HEK293 (cell line): ENCODE measurements around the gene MTHFD1L.

Experiments
- CTCF ChIA-PET: fragments of 350-600 bp; formaldehyde crosslinking; extraction: SDS; loops from one replicate; lab custom pipeline; 2021; ENCODE audit warnings: antibody characterized with exemption; lab: Yijun Ruan, JAX
- POLR2A ChIA-PET: fragments of 300-600 bp; formaldehyde crosslinking; extraction: SDS; loops from one replicate; lab custom pipeline; 2020; ENCODE audit warnings: antibody characterized with exemption, inconsistent platforms; lab: Yijun Ruan, JAX
- H3K27ac ChIP-seq: fragments of 200-500 bp; sonication (Bioruptor generic); 2 replicates; pipeline ENCODE4 v1.5.1; 2014; ENCODE audit warnings: low read depth, low read length, control low read depth, inconsistent platforms; ENCODE audit errors: extremely low read depth
- H3K36me3 ChIP-seq, 2 experiments: fragments of 200-500 bp in 1 of 2; sonication (Bioruptor generic) in 1 of 2; 1 replicate in 1 of 2; 2 replicates in 1 of 2; pipeline ENCODE4 v1.5.1; 2014 to 2017; ENCODE audit warnings: inconsistent platforms in 2 of 2, low read length in 2 of 2; ENCODE audit not compliant: control insufficient read depth in 2 of 2, insufficient read depth in 1 of 2
- H3K4me1 ChIP-seq: fragments of 200-500 bp; sonication (Bioruptor generic); 2 replicates; pipeline ENCODE4 v1.5.1; 2014; ENCODE audit warnings: mild to moderate bottlenecking, low read length, inconsistent platforms; ENCODE audit not compliant: control insufficient read depth, insufficient read depth
- H3K4me3 ChIP-seq: 2 replicates; pipeline ENCODE4 v1.5.1; 2011; ENCODE audit warnings: low read depth, mild to moderate bottlenecking, control low read depth, low read length, moderate library complexity
- H3K9me3 ChIP-seq: fragments of 200-500 bp; sonication (Bioruptor generic); 2 replicates; pipeline ENCODE4 v1.5.1; 2014; ENCODE audit warnings: low read depth, low read length, inconsistent platforms; ENCODE audit not compliant: control insufficient read depth, insufficient read depth
- GFI1B ChIP-seq: fragments of 450-650 bp; formaldehyde crosslinking; IDR thresholded peaks from 2 replicates; pipeline ENCODE4 v1.5.1; 2016; ENCODE audit warnings: missing biosample characterization, missing genetic modification characterization
- GLI4 ChIP-seq: fragments of 450-650 bp; formaldehyde crosslinking; IDR thresholded peaks from 2 replicates; pipeline ENCODE4 v1.5.1; 2016; ENCODE audit warnings: missing biosample characterization, missing genetic modification characterization
- PATZ1 ChIP-seq: fragments of 450-650 bp; formaldehyde crosslinking; IDR thresholded peaks from 2 replicates; pipeline ENCODE4 v1.5.1; 2016; ENCODE audit warnings: missing biosample characterization, missing genetic modification characterization
- PRDM6 ChIP-seq: fragments of 450-650 bp; formaldehyde crosslinking; IDR thresholded peaks from 2 replicates; pipeline ENCODE4 v1.5.1; 2017; ENCODE audit warnings: missing biosample characterization, missing genetic modification characterization
- ZEB2 ChIP-seq: fragments of 450-650 bp; formaldehyde crosslinking; IDR thresholded peaks from 2 replicates; pipeline ENCODE4 v1.5.1; 2016; ENCODE audit warnings: missing biosample characterization, missing genetic modification characterization
- ZIC2 ChIP-seq: fragments of 450-650 bp; formaldehyde crosslinking; IDR thresholded peaks from 2 replicates; pipeline ENCODE4 v1.5.1; 2016; ENCODE audit warnings: missing biosample characterization, missing genetic modification characterization
- ZNF16 ChIP-seq: fragments of 450-650 bp; formaldehyde crosslinking; IDR thresholded peaks from 2 replicates; pipeline ENCODE4 v1.5.1; 2016; ENCODE audit warnings: low read depth, missing biosample characterization, missing genetic modification characterization
- ZNF274 ChIP-seq, 2 experiments: fragments of 200-500 bp in 1 of 2; fragments of 450-650 bp in 1 of 2; sonication (Bioruptor generic) in 1 of 2; formaldehyde crosslinking in 1 of 2; IDR thresholded peaks; 2 replicates each; pipeline versions ENCODE4 v1.5.1 to v1.6.1; 2014 to 2016; ENCODE audit warnings: borderline replicate concordance in 1 of 2, inconsistent platforms in 1 of 2, low read length in 1 of 2, missing biosample characterization in 1 of 2, missing genetic modification characterization in 1 of 2
- ZNF366 ChIP-seq: fragments of 450-650 bp; formaldehyde crosslinking; conservative IDR thresholded peaks from 2 replicates; pipeline ENCODE4 v1.5.1; 2016; ENCODE audit warnings: missing biosample characterization, missing genetic modification characterization
- ZNF560 ChIP-seq: fragments of 450-650 bp; formaldehyde crosslinking; IDR thresholded peaks from 2 replicates; pipeline ENCODE4 v1.5.1; 2017; ENCODE audit warnings: missing biosample characterization, missing genetic modification characterization, borderline replicate concordance
- ZNF629 ChIP-seq: fragments of 450-650 bp; formaldehyde crosslinking; IDR thresholded peaks from 2 replicates; pipeline ENCODE4 v1.5.1; 2017; ENCODE audit warnings: missing biosample characterization, missing genetic modification characterization
- ZNF660 ChIP-seq: fragments of 450-650 bp; IDR thresholded peaks from 2 replicates; pipeline ENCODE4 v1.5.1; 2018; ENCODE audit warnings: missing biosample characterization, mild to moderate bottlenecking, missing genetic modification characterization
- TF ChIP-seq, protein P1 (sequence below): fragments of 450-650 bp; formaldehyde crosslinking; IDR thresholded peaks from 2 replicates; pipeline ENCODE4 v1.5.1; 2017; ENCODE audit warnings: missing biosample characterization, missing genetic modification characterization
- TF ChIP-seq, protein P2 (sequence below): fragments of 450-650 bp; formaldehyde crosslinking; IDR thresholded peaks from 2 replicates; pipeline ENCODE4 v1.5.1; 2016; ENCODE audit warnings: missing biosample characterization, missing genetic modification characterization
- TF ChIP-seq, protein P3 (sequence below): fragments of 450-650 bp; formaldehyde crosslinking; IDR thresholded peaks from 2 replicates; pipeline ENCODE4 v1.5.1; 2016; ENCODE audit warnings: missing biosample characterization, missing genetic modification characterization
- TF ChIP-seq, protein P4 (sequence below): fragments of 450-650 bp; formaldehyde crosslinking; IDR thresholded peaks from 2 replicates; pipeline ENCODE4 v1.5.1; 2016; ENCODE audit warnings: missing biosample characterization, missing genetic modification characterization

Gene MTHFD1L

DNA sequence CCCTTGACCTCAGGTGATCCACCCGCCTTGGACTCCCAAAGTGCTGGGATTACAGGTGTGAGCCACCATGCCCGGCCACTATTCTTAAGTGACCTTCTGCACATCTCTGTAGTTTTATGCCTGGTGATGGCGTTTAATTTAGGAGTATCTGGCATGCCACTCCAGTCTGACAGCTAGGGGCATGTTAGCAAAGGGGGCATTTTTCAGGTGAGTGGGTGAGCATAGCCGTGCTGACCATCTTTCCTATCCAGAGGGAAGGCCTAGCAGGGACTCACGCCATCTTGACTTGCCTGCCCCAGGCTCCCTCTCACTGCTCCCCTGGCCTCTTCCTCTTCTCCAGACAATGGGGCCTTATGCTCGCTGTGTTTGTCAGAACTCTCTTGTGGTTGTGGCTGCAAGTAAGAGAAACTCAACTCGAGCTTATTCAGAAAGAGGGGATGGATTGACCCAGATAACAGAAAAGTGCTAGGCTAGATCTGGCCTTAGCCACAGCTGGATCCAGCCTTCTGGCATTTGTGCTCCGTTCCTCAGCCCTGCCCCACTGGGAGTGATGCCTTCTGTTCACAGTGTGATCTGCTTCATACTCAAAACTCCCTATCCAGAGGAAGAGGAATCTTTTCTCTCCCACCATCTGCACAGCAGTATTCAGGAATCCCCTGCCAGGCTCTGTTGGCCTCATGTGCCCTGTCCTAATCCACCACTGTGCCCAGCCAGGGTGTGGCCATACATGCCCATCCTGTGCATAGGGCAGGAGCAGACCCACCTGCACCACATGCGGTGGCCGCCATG is 199.7 kb downstream of the MTHFD1L start:
- Histone ChIP-seq H3K4me3 (no peak overlapping the region), H3K4me1 (peaks cover 12% of the 10 kb centered on the region), H3K27ac (no peak overlapping the region), H3K9me3 (no peaks in the 10 kb centered on the region), H3K36me3 (no peaks in the 10 kb centered on the region; a peak in 1 of 3 replicates)
- POLR2A ChIA-PET, result no interaction called here
- CTCF ChIA-PET, result interaction anchor here (1.8 kb wide), 1 partner anchor 260 kb away, joined by 10 read pairs; no protein-coding TSS in a partner anchor
- peak; percentile 77 for TF ChIP-seq ZIC2 (tag by site-specific recombination)
- TF ChIP-seq PATZ1 (tag by site-specific recombination), result no peak

- Histone ChIP-seq H3K9me3 (no peaks in the 10 kb centered on the region), H3K4me1 (peaks cover 12% of the 10 kb centered on the region), H3K4me3 (no peak overlapping the region), H3K36me3 (no peaks in the 10 kb centered on the region; a peak in 1 of 3 replicates), H3K27ac (peak overlapping the region; percentile 26)
- CTCF ChIA-PET, result interaction anchor here (0.6 to 2.2 kb wide), 6 partner anchors 8 to 270 kb away, joined by 3 to 14 read pairs (median 4); no protein-coding TSS in a partner anchor
- POLR2A ChIA-PET, result no interaction called here
- TF ChIP-seq ZNF629 (tag by site-specific recombination) (peak; percentile 91), GLI4 (no peak), ZNF660 (tag by site-specific recombination) (no peak), ZNF560 (tag by site-specific recombination) (no peak), ZNF274 (IDR thresholded peaks at IDR 0.05; ENCODE audit: low read length) (no peak), ZNF274 (tag by site-specific recombination; IDR thresholded peaks at IDR 0.05; ENCODE audit: borderline replicate concordance) (no peak), ZEB2 (tag by site-specific recombination) (peak; percentile 86), ZNF366 (tag by site-specific recombination) (0 out of 2 replicates have a peak, but pooled peaks have one; percentile 30), GFI1B (tag by site-specific recombination) (peak; percentile 99), PRDM6 (tag by site-specific recombination) (peak; percentile 71), ZNF16 (no peak)
- TF ChIP-seq, protein P1, sequence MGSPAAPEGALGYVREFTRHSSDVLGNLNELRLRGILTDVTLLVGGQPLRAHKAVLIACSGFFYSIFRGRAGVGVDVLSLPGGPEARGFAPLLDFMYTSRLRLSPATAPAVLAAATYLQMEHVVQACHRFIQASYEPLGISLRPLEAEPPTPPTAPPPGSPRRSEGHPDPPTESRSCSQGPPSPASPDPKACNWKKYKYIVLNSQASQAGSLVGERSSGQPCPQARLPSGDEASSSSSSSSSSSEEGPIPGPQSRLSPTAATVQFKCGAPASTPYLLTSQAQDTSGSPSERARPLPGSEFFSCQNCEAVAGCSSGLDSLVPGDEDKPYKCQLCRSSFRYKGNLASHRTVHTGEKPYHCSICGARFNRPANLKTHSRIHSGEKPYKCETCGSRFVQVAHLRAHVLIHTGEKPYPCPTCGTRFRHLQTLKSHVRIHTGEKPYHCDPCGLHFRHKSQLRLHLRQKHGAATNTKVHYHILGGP (tag by site-specific recombination), result no peak
- TF ChIP-seq, protein P2, sequence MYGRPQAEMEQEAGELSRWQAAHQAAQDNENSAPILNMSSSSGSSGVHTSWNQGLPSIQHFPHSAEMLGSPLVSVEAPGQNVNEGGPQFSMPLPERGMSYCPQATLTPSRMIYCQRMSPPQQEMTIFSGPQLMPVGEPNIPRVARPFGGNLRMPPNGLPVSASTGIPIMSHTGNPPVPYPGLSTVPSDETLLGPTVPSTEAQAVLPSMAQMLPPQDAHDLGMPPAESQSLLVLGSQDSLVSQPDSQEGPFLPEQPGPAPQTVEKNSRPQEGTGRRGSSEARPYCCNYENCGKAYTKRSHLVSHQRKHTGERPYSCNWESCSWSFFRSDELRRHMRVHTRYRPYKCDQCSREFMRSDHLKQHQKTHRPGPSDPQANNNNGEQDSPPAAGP (tag by site-specific recombination), result peak; percentile 55; the same call in 1 of the 2 replicates
- TF ChIP-seq, protein P3, sequence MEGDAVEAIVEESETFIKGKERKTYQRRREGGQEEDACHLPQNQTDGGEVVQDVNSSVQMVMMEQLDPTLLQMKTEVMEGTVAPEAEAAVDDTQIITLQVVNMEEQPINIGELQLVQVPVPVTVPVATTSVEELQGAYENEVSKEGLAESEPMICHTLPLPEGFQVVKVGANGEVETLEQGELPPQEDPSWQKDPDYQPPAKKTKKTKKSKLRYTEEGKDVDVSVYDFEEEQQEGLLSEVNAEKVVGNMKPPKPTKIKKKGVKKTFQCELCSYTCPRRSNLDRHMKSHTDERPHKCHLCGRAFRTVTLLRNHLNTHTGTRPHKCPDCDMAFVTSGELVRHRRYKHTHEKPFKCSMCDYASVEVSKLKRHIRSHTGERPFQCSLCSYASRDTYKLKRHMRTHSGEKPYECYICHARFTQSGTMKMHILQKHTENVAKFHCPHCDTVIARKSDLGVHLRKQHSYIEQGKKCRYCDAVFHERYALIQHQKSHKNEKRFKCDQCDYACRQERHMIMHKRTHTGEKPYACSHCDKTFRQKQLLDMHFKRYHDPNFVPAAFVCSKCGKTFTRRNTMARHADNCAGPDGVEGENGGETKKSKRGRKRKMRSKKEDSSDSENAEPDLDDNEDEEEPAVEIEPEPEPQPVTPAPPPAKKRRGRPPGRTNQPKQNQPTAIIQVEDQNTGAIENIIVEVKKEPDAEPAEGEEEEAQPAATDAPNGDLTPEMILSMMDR (tag by site-specific recombination), result no peak
- TF ChIP-seq, protein P4, sequence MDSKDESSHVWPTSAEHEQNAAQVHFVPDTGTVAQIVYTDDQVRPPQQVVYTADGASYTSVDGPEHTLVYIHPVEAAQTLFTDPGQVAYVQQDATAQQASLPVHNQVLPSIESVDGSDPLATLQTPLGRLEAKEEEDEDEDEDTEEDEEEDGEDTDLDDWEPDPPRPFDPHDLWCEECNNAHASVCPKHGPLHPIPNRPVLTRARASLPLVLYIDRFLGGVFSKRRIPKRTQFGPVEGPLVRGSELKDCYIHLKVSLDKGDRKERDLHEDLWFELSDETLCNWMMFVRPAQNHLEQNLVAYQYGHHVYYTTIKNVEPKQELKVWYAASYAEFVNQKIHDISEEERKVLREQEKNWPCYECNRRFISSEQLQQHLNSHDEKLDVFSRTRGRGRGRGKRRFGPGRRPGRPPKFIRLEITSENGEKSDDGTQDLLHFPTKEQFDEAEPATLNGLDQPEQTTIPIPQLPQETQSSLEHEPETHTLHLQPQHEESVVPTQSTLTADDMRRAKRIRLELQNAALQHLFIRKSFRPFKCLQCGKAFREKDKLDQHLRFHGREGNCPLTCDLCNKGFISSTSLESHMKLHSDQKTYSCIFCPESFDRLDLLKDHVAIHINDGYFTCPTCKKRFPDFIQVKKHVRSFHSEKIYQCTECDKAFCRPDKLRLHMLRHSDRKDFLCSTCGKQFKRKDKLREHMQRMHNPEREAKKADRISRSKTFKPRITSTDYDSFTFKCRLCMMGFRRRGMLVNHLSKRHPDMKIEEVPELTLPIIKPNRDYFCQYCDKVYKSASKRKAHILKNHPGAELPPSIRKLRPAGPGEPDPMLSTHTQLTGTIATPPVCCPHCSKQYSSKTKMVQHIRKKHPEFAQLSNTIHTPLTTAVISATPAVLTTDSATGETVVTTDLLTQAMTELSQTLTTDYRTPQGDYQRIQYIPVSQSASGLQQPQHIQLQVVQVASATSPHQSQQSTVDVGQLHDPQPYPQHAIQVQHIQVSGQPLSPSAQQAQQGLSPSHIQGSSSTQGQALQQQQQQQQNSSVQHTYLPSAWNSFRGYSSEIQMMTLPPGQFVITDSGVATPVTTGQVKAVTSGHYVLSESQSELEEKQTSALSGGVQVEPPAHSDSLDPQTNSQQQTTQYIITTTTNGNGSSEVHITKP (tag by site-specific recombination), result peak; percentile 87
Measured at GRCh38 chr6:151067684-151068596, 202.4 kb downstream of the MTHFD1L start.
